AG09309 (cell line): Measurements from ENCODE around the gene DBNL.

Experiments used
- DNase-seq: peaks from one replicate; pipeline ENCODE4 v3.0.0-alpha.2; 2010; ENCODE audit warnings: low read depth
- H3K4me3 ChIP-seq: 2 replicates; pipeline ENCODE4 v1.5.1; 2011; ENCODE audit warnings: mild to moderate bottlenecking, low read depth, low read length, moderate library complexity; ENCODE audit not compliant: control insufficient read depth
- CTCF ChIP-seq: IDR thresholded peaks from 2 replicates; pipeline ENCODE4 v1.5.1; 2011; ENCODE audit warnings: mild to moderate bottlenecking, low read depth, low read length, inconsistent platforms; ENCODE audit not compliant: insufficient read depth, control insufficient read depth; ENCODE audit errors: missing control alignments

Gene DBNL

GRCh38 chr7:44080686-44081265 lies 36.3 kb downstream of the DBNL start:
- TF ChIP-seq CTCF = no peak
- H3K4me3 ChIP-seq = no peak overlapping the region
- DNase-seq = no peak

GRCh38 chr7:44081266-44081748 lies 36.8 kb downstream of the DBNL start:
- H3K4me3 ChIP-seq = peak overlapping the region; percentile 44
- no peak for DNase-seq
- no peak for TF ChIP-seq CTCF

GRCh38 chr7:44082541-44083207 lies 38.2 kb downstream of the DBNL start:
- no peak for TF ChIP-seq CTCF
- H3K4me3 ChIP-seq = peak overlapping the region; percentile 35
- peak; percentile 95 for DNase-seq

GRCh38 chr7:44083796-44084195 lies 39.3 kb downstream of the DBNL start:
- H3K4me3 ChIP-seq = no peak overlapping the region
- TF ChIP-seq CTCF = no peak
- no peak for DNase-seq

- TF ChIP-seq CTCF = no peak
- no peak overlapping the region for H3K4me3 ChIP-seq
- DNase-seq = peak; percentile 60
Observed at GRCh38 chr7:44084701-44085100, 40.2 kb downstream of the DBNL start.

- peak; percentile 13 for TF ChIP-seq CTCF
- H3K4me3 ChIP-seq = no peak overlapping the region
- DNase-seq = no peak
Observed at GRCh38 chr7:44085546-44085945, 41.0 kb downstream of the DBNL start.
